GM21390 (cell line): ENCODE measurements around the gene C2orf69.

Experiments
- ATAC-seq: cut with Tn5 transposase; IDR thresholded peaks from one replicate; pipeline ENCODE4 v1.9.1; 2021; ENCODE audit not compliant: unreplicated experiment

C2orf69 gene

GRCh38 chr2:199966976-199967375, 55.9 kb downstream of the C2orf69 start:
- ATAC-seq: no peak

DNA sequence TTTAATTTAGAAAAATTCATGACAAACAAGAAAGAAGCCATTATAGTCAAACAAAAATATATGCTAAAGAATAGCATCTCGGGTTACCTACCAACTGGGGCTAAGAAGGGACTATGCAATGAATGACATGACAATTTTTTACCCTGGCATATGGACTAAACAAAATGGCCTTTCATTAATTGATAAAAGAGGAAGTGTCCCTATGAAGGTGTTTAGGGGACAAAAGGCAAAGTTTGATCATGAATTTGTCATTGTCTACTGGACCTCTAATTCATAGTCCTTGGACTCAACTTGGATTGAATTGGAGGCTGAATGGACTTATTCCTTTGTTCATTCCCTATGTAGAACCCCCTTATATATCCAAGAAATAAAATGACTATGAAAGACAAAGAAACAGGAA, 57.0 kb downstream of the C2orf69 start:
- no peak for ATAC-seq

- no peak for ATAC-seq
Measured at GRCh38 chr2:199972088-199972626, 61.1 kb downstream of the C2orf69 start.

- ATAC-seq: no peak
Measured at GRCh38 chr2:199973703-199974102, 62.6 kb downstream of the C2orf69 start.

GRCh38 chr2:199975273-199975895, 64.3 kb downstream of the C2orf69 start:
- no peak for ATAC-seq
